H1 (cell line): ENCODE measurements around the gene KIR2DL1. TPM values are rescaled to one million over a fixed set of nuclear protein-coding genes. Genes with fewer than 3 reads are reported as not detected.

ENCODE experiments used
- CTCF ChIA-PET: fragments of 300-600 bp; sonication (Branson Sonifier 250); formaldehyde crosslinking; loops from one replicate; lab custom pipeline; 2021; ENCODE audit not compliant: partially characterized antibody; lab: Charles Lee
- POLR2A ChIA-PET: fragments of 300-600 bp; sonication (Branson Sonifier 250); formaldehyde crosslinking; loops from one replicate; lab custom pipeline; 2021; ENCODE audit warnings: inconsistent platforms; ENCODE audit not compliant: partially characterized antibody; lab: Charles Lee
- DNase-seq, 2 experiments: peaks; one replicate each; pipeline versions ENCODE4 v3.0.0 to v3.0.0-alpha.2; 2010 to 2022; ENCODE audit warnings: low spot score in 2 of 2, low read depth in 1 of 2, mixed read lengths in 1 of 2
- FAIRE-seq: peaks from 2 replicates; lab custom pipeline; 2011; peaks lifted over from hg19 to GRCh38; lab: Jason Lieb, UNC
- H2AFZ ChIP-seq: 2 replicates; pipeline ENCODE4 v1.8.1; 2012; ENCODE audit warnings: low read length, inconsistent platforms
- H2AK5ac ChIP-seq: 2 replicates; pipeline ENCODE4 v1.6.1; 2013; ENCODE audit warnings: low read depth, low read length
- H2BK120ac ChIP-seq: replicated peaks from 2 replicates; pipeline ENCODE3; 2013; ENCODE audit warnings: low read depth, low read length, inconsistent platforms
- H2BK12ac ChIP-seq: 2 replicates; pipeline ENCODE4 v1.6.1; 2013; ENCODE audit warnings: low read depth, low read length
- H2BK15ac ChIP-seq: 2 replicates; pipeline ENCODE4 v1.6.1; 2013; ENCODE audit warnings: low read length
- H2BK20ac ChIP-seq: 2 replicates; pipeline ENCODE4 v1.6.1; 2013; ENCODE audit warnings: low read length
- H2BK5ac ChIP-seq: 2 replicates; pipeline ENCODE4 v1.6.1; 2013; ENCODE audit warnings: low read depth, low read length
- H3K14ac ChIP-seq: 2 replicates; pipeline ENCODE4 v1.6.1; 2013; ENCODE audit warnings: inconsistent platforms; ENCODE audit not compliant: insufficient read length
- H3K18ac ChIP-seq: 2 replicates; pipeline ENCODE4 v1.6.1; 2013; ENCODE audit warnings: low read length; ENCODE audit errors: extremely low read depth
- H3K23ac ChIP-seq: 2 replicates; pipeline ENCODE4 v1.6.1; 2013; ENCODE audit warnings: inconsistent platforms; ENCODE audit not compliant: insufficient read length
- H3K23me2 ChIP-seq: 2 replicates; pipeline ENCODE4 v1.6.1; 2013; ENCODE audit warnings: low read depth, low read length
- H3K27ac ChIP-seq: 2 replicates; pipeline ENCODE4 v1.6.1; 2011; ENCODE audit warnings: low read depth, low read length, inconsistent platforms
- H3K27me3 ChIP-seq, 4 experiments: replicated peaks in 1 of 4; 1 replicate in 1 of 4; 2 replicates in 3 of 4; pipeline versions ENCODE4 v1.6.1 to v1.8.1; 2011 to 2013; ENCODE audit warnings: low read length in 3 of 4, mild to moderate bottlenecking in 3 of 4, inconsistent platforms in 2 of 4, mixed read lengths in 2 of 4, moderate library complexity in 1 of 4; ENCODE audit not compliant: control insufficient read depth in 3 of 4, insufficient read depth in 3 of 4; ENCODE audit errors: extremely low read depth in 1 of 4
- H3K36me3 ChIP-seq, 4 experiments: 2 replicates each; pipeline versions ENCODE4 v1.6.1 to v1.8.1; 2011 to 2013; ENCODE audit warnings: mild to moderate bottlenecking in 4 of 4, low read length in 3 of 4, moderate library complexity in 2 of 4, control low read depth in 1 of 4, inconsistent platforms in 1 of 4; ENCODE audit not compliant: insufficient read depth in 4 of 4, control insufficient read depth in 2 of 4
- H3K4ac ChIP-seq: replicated peaks from 2 replicates; pipeline ENCODE3; 2013; ENCODE audit warnings: low read length, low read depth, mixed read lengths, inconsistent platforms; ENCODE audit not compliant: insufficient read length
- H3K4me1 ChIP-seq, 4 experiments: replicated peaks in 1 of 4; 1 replicate in 1 of 4; 2 replicates in 3 of 4; pipeline versions ENCODE4 v1.6.1 to v1.8.1; 2011 to 2013; ENCODE audit warnings: low read length in 3 of 4, inconsistent platforms in 2 of 4, mixed read lengths in 1 of 4; ENCODE audit not compliant: insufficient read depth in 4 of 4, control insufficient read depth in 3 of 4
- H3K4me2 ChIP-seq, 2 experiments: 2 replicates each; pipeline versions ENCODE4 v1.6.1 to v1.8.1; 2011 to 2013; ENCODE audit warnings: low read depth in 2 of 2, low read length in 2 of 2, control low read depth in 1 of 2, inconsistent platforms in 1 of 2, mild to moderate bottlenecking in 1 of 2; ENCODE audit not compliant: insufficient read depth in 1 of 2
- H3K4me3 ChIP-seq, 4 experiments: fragments of 200-600, 300-600 bp in 1 of 4; sonication (generic), shearing (Covaris generic), sonication (Bioruptor Twin) in 1 of 4; 2 replicates each; pipeline versions ENCODE4 v1.5.1 to v1.8.1; 2011 to 2016; ENCODE audit warnings: low read length in 4 of 4, low read depth in 3 of 4, control low read depth in 2 of 4, inconsistent platforms in 2 of 4, mild to moderate bottlenecking in 2 of 4, mixed read lengths in 1 of 4, moderate library complexity in 1 of 4; ENCODE audit not compliant: insufficient read depth in 2 of 4; ENCODE audit errors: extremely low read depth in 1 of 4
- H3K56ac ChIP-seq: replicated peaks from 2 replicates; pipeline ENCODE3; 2013; ENCODE audit warnings: low read depth, mild to moderate bottlenecking, mixed read lengths, low read length, inconsistent platforms; ENCODE audit not compliant: insufficient read length
- H3K79me1 ChIP-seq: 2 replicates; pipeline ENCODE4 v1.6.1; 2013; ENCODE audit warnings: low read depth, low read length, control low read depth
- H3K79me2 ChIP-seq, 2 experiments: 2 replicates each; pipeline versions ENCODE4 v1.6.1 to v1.8.1; 2012 to 2013; ENCODE audit warnings: low read length in 2 of 2, mild to moderate bottlenecking in 2 of 2, inconsistent platforms in 1 of 2; ENCODE audit not compliant: insufficient read depth in 2 of 2, control insufficient read depth in 1 of 2
- H3K9ac ChIP-seq, 4 experiments: replicated peaks in 1 of 4; 1 replicate in 1 of 4; 2 replicates in 3 of 4; pipeline versions ENCODE4 v1.6.1 to v1.8.1; 2011 to 2013; ENCODE audit warnings: low read depth in 3 of 4, low read length in 3 of 4, control low read depth in 2 of 4, mild to moderate bottlenecking in 2 of 4, moderate library complexity in 2 of 4, inconsistent platforms in 1 of 4; ENCODE audit errors: extremely low read depth in 1 of 4
- H3K9me3 ChIP-seq, 2 experiments: 2 replicates each; pipeline versions ENCODE4 v1.6.1 to v1.8.1; 2012 to 2013; ENCODE audit warnings: mild to moderate bottlenecking in 2 of 2, moderate library complexity in 2 of 2, control low read depth in 1 of 2, inconsistent platforms in 1 of 2, low read depth in 1 of 2, low read length in 1 of 2, mixed read lengths in 1 of 2; ENCODE audit not compliant: insufficient read depth in 2 of 2
- H4K20me1 ChIP-seq, 2 experiments: replicated peaks in 1 of 2; 2 replicates each; pipeline versions ENCODE3 to v1.8.1; 2011 to 2013; ENCODE audit warnings: inconsistent platforms in 2 of 2, low read length in 2 of 2, mild to moderate bottlenecking in 1 of 2; ENCODE audit not compliant: insufficient read depth in 2 of 2, control insufficient read depth in 1 of 2
- H4K5ac ChIP-seq: 2 replicates; pipeline ENCODE4 v1.6.1; 2013; ENCODE audit warnings: low read length, low read depth, mixed read lengths, inconsistent platforms; ENCODE audit not compliant: insufficient read length
- H4K8ac ChIP-seq: 2 replicates; pipeline ENCODE4 v1.8.0; 2013; ENCODE audit warnings: mild to moderate bottlenecking, moderate library complexity, low read length, inconsistent platforms; ENCODE audit not compliant: insufficient read depth; ENCODE audit errors: extremely low read depth
- H4K91ac ChIP-seq: replicated peaks from 2 replicates; pipeline ENCODE3; 2013; ENCODE audit warnings: low read length, mixed read lengths, inconsistent platforms; ENCODE audit not compliant: insufficient read length
- RAD21 ChIP-seq, 2 experiments: IDR thresholded peaks in 1 of 2; conservative IDR thresholded peaks in 1 of 2; 2 replicates each; pipeline ENCODE4 v1.6.1; 2011; ENCODE audit warnings: low read depth in 2 of 2, low read length in 2 of 2, improper control_type of control experiment in 1 of 2, inconsistent platforms in 1 of 2, mild to moderate bottlenecking in 1 of 2, moderate library complexity in 1 of 2
- SIRT6 ChIP-seq: IDR thresholded peaks from one replicate; pipeline ENCODE4 v1.7.1; 2012; ENCODE audit warnings: low read length, inconsistent platforms
- WGBS, 2 experiments: shearing (Covaris generic) in 1 of 2; methylation state at CpG; one replicate each; pipeline versions ENCODE4 v1.1.6 to v1.1.7; 2013 to 2015; ENCODE audit warnings: low lambda C conversion rate in 2 of 2, mixed read lengths in 2 of 2, inconsistent platforms in 1 of 2, low coverage in 1 of 2, missing lambda C conversion rate in 1 of 2; ENCODE audit not compliant: insufficient replicate concordance in 2 of 2, insufficient coverage in 1 of 2, insufficient read length in 1 of 2; ENCODE audit errors: extremely low coverage in 1 of 2, missing lambda C conversion rate in 1 of 2; 5-methylcytosine and 5-hydroxymethylcytosine counted together
- polyA plus RNA-seq, 7 experiments: library from polyadenylated mRNA; depleted of rRNA in 3 of 7; stranded (reverse) in 5 of 7; unstranded in 2 of 7; fragments of >200 nt in 5 of 7; fragments of 200-250 nt in 2 of 7; gene quantifications; 1 replicate in 5 of 7; 2 replicates in 1 of 7; 4 replicates in 1 of 7; pipeline versions ENCODE4 v1.2.1 to v1.2.3, GENCODE V29; 2011 to 2013; ENCODE audit warnings: missing spikeins in 2 of 7, mixed read lengths in 2 of 7
- total RNA-seq: library from RNA; stranded (reverse); fragmentation: NEBNext Ultra II Directional; extraction: Animal tissue kit (Norgen Biotek cat#: 25700); gene quantifications from 2 replicates; pipeline ENCODE4 v1.2.1, GENCODE V29; 2021
- TF ChIP-seq, protein P1 (sequence below): IDR thresholded peaks from 2 replicates; pipeline ENCODE4 v1.6.1; 2011; ENCODE audit warnings: low read depth, mild to moderate bottlenecking, low read length; ENCODE audit not compliant: insufficient read depth

KIR2DL1 gene
- total and polyA plus RNA-seq, 2 of the 8 experiments (the other 6 are each of a cell fraction or from before 2014, with no cell fraction given) = not detected

DNA sequence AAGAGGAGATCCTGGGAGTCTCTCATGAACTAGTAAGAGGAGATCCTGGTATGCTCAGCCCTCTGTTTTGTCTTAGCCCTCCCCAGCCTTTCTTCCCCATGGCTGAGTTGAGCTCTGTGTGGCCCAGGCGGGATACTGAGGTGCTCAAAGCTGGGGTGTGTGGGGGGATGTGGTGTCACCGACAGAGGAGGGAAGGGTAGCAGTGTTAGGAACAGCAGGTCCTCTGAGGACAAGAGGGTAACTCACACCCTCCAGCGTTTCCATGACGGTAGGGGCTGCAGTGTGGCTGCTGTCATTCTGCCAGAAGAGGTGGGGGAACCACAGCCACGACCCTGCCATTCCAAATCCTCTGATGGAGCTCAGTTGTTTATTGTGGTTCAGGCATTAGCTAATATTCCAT, 34.5 kb downstream of the KIR2DL1 start:
- H3K79me2 ChIP-seq = no peaks in the 10 kb centered on the region
- H3K4me2 ChIP-seq = no peak overlapping the region
- no peak overlapping the region for H4K5ac ChIP-seq
- H2BK120ac ChIP-seq = no peak overlapping the region
- no peak overlapping the region for H4K8ac ChIP-seq
- no peak overlapping the region for H3K9ac ChIP-seq
- ChIA-PET CTCF (no interaction called here), POLR2A (no interaction called here)
- no peak overlapping the region for H3K23ac ChIP-seq
- no peak overlapping the region for H3K14ac ChIP-seq
- H2BK15ac ChIP-seq = no peak overlapping the region
- no peak for FAIRE-seq
- H3K4me1 ChIP-seq = no peaks in the 10 kb centered on the region
- 61% methylated on average over 5 of the region's 5 CpGs; no CpG with 5 or more reads in 1 of the 2 experiments for WGBS, 2 experiments
- no peaks in the 10 kb centered on the region; a peak in 1 of 8 replicates for H3K36me3 ChIP-seq
- no peaks in the 10 kb centered on the region for H4K20me1 ChIP-seq
- peaks cover 65 to 75% of the 10 kb centered on the region in 2 experiments for H3K9me3 ChIP-seq
- H3K27me3 ChIP-seq = no peaks in the 10 kb centered on the region
- H3K18ac ChIP-seq = no peak overlapping the region
- H4K91ac ChIP-seq = no peak overlapping the region
- no peak for DNase-seq
- H3K27ac ChIP-seq = no peak overlapping the region
- H3K79me1 ChIP-seq = no peaks in the 10 kb centered on the region
- TF ChIP-seq, protein P1, sequence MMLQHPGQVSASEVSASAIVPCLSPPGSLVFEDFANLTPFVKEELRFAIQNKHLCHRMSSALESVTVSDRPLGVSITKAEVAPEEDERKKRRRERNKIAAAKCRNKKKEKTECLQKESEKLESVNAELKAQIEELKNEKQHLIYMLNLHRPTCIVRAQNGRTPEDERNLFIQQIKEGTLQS = no peak
- TF ChIP-seq RAD21 (IDR thresholded peaks at IDR 0.05 in 1 of 2, conservative IDR thresholded peaks at IDR 0.05 in 1 of 2; ENCODE audit: low read depth in 2 of 2, low read length in 2 of 2) (no peak), SIRT6 (no peak)
- H3K23me2 ChIP-seq = no peaks in the 10 kb centered on the region
- no peak overlapping the region for H3K4ac ChIP-seq
- H2AK5ac ChIP-seq = no peak overlapping the region
- no peak overlapping the region for H2BK5ac ChIP-seq
- no peak overlapping the region for H2AFZ ChIP-seq
- no peak overlapping the region for H2BK12ac ChIP-seq
- H3K56ac ChIP-seq = no peak overlapping the region
- no peak overlapping the region for H3K4me3 ChIP-seq
- no peak overlapping the region for H2BK20ac ChIP-seq
